Activated CD8-positive, alpha-beta memory T cell treated with anti-CD3 and anti-CD28 coated beads for 4 hours (primary cell): ENCODE measurements around the gene TNFRSF19.

ENCODE experiments used
- DNase-seq, 2 donors: peaks; one replicate each; pipeline ENCODE4 v3.0.0-alpha.2; 2020; ENCODE audit warnings: low read depth in 2 of 2

Gene TNFRSF19

GRCh38 chr13:23715762-23716235, 145.6 kb downstream of the TNFRSF19 start:
- no peak for DNase-seq

- DNase-seq, result no peak
These were observed 146.2 kb downstream of the TNFRSF19 start for GRCh38 chr13:23716401-23716800.

DNA sequence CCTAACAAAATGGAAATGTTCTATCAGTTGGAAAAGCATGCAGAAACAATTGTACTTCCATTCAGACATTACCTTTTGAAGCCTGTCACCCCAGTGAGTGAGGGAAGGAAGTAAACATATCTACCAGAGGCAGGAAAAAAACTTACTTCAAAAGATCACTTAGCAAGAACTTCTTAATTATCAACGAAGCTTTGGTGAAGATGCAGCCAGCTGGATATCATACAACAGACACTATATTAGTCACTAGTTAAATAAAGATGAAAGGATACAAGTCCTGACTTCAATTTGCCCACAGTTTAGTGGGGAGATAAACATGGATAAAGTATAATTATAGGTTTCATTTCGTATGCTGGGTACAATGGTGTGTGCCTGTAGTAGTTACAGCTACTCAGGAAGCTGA, 148.8 kb downstream of the TNFRSF19 start:
- DNase-seq, result no peak

DNA sequence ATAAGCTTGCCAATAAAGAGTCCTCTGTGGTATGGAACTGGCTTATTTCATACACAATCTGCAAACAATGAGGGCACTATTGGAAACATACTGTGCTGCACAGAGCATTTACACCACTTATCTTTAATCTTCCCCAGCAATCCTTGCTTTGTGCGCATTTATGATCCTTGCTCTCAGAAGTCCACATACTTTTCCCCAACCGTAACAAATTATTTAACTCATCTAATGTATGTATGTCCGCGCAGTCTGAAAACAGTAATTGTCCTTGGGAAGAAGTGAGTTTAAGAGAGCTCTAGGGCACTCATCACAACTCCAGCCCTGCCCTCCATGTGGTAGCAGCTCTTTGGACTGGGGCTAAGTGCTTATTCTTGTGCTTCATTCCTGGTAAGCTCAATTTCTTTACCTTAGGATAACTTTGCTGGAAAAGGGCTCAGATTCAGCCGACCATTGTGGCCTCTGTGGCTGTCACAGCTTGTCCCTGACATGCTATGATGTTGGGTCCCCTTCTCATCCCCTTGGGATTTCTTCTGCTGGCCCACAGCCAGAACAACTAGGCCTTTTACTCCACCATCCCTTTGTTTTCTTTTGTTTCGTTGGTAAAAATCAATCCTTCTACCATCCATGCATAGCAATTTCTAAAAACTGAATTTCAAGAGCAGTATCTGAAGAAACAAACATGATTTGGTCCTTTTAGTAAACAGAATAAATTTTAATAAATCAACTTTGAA, 152.7 kb downstream of the TNFRSF19 start:
- no peak for DNase-seq

DNA sequence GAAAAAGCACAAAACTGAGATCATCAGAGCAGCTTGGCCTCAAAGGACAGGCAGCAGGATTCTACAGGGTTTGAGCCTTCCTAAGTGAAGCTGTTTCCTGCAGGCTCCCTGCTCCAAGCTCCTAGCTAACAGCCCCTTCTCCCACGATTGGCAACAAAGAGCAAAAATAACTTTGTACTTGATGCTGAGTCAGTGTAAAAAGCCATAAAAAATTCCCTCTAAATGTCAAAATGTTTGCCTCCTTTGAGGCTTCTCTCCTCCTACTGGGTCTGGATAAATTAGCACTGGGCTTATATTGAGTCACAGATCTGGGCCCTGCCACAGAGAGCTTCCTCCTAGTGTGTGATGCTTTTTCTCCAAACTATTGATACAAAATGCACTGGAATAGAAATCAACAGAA, 153.3 kb downstream of the TNFRSF19 start:
- no peak for DNase-seq

GRCh38 chr13:23724196-23724970, 154.2 kb downstream of the TNFRSF19 start:
- no peak for DNase-seq
